Measurements from ENCODE around the gene DAAM1.

Gene DAAM1

GRCh38 chr14:59302313-59302712, 113.8 kb downstream of the DAAM1 start:
- no peak overlapping the region for H3K27ac ChIP-seq
- H3K9me3 ChIP-seq, result no peaks in the 10 kb centered on the region
- no peak overlapping the region for H3K4me3 ChIP-seq (ENCODE audit: low read depth in 1 of 2, low read length in 1 of 2)
- TF ChIP-seq CTCF (IDR thresholded peaks at IDR 0.05), result no peak
- H3K4me1 ChIP-seq (ENCODE audit: control insufficient read depth in 1 of 2, insufficient read depth in 1 of 2, low read depth in 1 of 2, low read length in 1 of 2), result no peaks in the 10 kb centered on the region
- no peaks in the 10 kb centered on the region for H3K27me3 ChIP-seq
- no peaks in the 10 kb centered on the region for H3K36me3 ChIP-seq

GRCh38 chr14:59303216-59303615, 114.7 kb downstream of the DAAM1 start:
- H3K27me3 ChIP-seq, result no peaks in the 10 kb centered on the region
- TF ChIP-seq CTCF (IDR thresholded peaks at IDR 0.05), result no peak
- H3K9me3 ChIP-seq, result no peaks in the 10 kb centered on the region
- no peak overlapping the region for H3K27ac ChIP-seq
- H3K36me3 ChIP-seq, result no peaks in the 10 kb centered on the region
- no peak overlapping the region for H3K4me3 ChIP-seq (ENCODE audit: low read depth in 1 of 2, low read length in 1 of 2)
- H3K4me1 ChIP-seq (ENCODE audit: control insufficient read depth in 1 of 2, insufficient read depth in 1 of 2, low read depth in 1 of 2, low read length in 1 of 2), result no peaks in the 10 kb centered on the region

- Histone ChIP-seq H3K4me3 (ENCODE audit: low read depth in 1 of 2, low read length in 1 of 2) (no peak overlapping the region), H3K27me3 (no peaks in the 10 kb centered on the region), H3K9me3 (no peaks in the 10 kb centered on the region), H3K4me1 (ENCODE audit: control insufficient read depth in 1 of 2, insufficient read depth in 1 of 2, low read depth in 1 of 2, low read length in 1 of 2) (no peaks in the 10 kb centered on the region), H3K36me3 (no peaks in the 10 kb centered on the region), H3K27ac (no peak overlapping the region)
- no peak for TF ChIP-seq CTCF (IDR thresholded peaks at IDR 0.05)
Measured at GRCh38 chr14:59305231-59305630, 116.8 kb downstream of the DAAM1 start.

GRCh38 chr14:59305836-59306555, 117.5 kb downstream of the DAAM1 start:
- Histone ChIP-seq H3K4me3 (ENCODE audit: low read depth in 1 of 2, low read length in 1 of 2) (no peak overlapping the region), H3K9me3 (no peaks in the 10 kb centered on the region), H3K4me1 (ENCODE audit: control insufficient read depth in 1 of 2, insufficient read depth in 1 of 2, low read depth in 1 of 2, low read length in 1 of 2) (no peaks in the 10 kb centered on the region), H3K36me3 (no peaks in the 10 kb centered on the region), H3K27ac (no peak overlapping the region), H3K27me3 (no peaks in the 10 kb centered on the region)
- TF ChIP-seq CTCF (IDR thresholded peaks at IDR 0.05), result no peak

- no peaks in the 10 kb centered on the region for H3K27me3 ChIP-seq
- no peak overlapping the region for H3K27ac ChIP-seq
- TF ChIP-seq CTCF (IDR thresholded peaks at IDR 0.05), result no peak
- H3K4me1 ChIP-seq (ENCODE audit: control insufficient read depth in 1 of 2, insufficient read depth in 1 of 2, low read depth in 1 of 2, low read length in 1 of 2), result no peaks in the 10 kb centered on the region
- no peak overlapping the region for H3K4me3 ChIP-seq (ENCODE audit: low read depth in 1 of 2, low read length in 1 of 2)
- H3K36me3 ChIP-seq, result no peaks in the 10 kb centered on the region
- no peaks in the 10 kb centered on the region for H3K9me3 ChIP-seq
Measured at GRCh38 chr14:59306775-59307174, 118.3 kb downstream of the DAAM1 start.

Measured in neutrophil (primary cell).